Myometrial cell (primary cell): ENCODE measurements around the gene BRMS1L. TPM values are rescaled to one million over a fixed set of nuclear protein-coding genes. Genes with fewer than 3 reads are reported as not detected.

Experiments
- total RNA-seq: library from RNA; depleted of rRNA; stranded (reverse); fragments of >200 nt; gene quantifications from 2 replicates; pipeline ENCODE4 v1.2.3, GENCODE V29; 2015

Gene BRMS1L
- 1.7 and 3.0 TPM in 2 replicates for total RNA-seq

GRCh38 chr14:35826218-35826951 is at the start of gene BRMS1L:
Gene BRMS1L (plus strand): TSS chr14:35826338. CDS start chr14:35826517, 179 bp downstream.

GRCh38 chr14:35808638-35809563 is 17.2 kb upstream of the BRMS1L start, which contains the start of gene RALGAPA1:
Gene RALGAPA1 (minus strand): TSS chr14:35809295. CDS start chr14:35808835, 460 bp downstream.

Other genes with a start within 250 kb of the BRMS1L start
- 6.3 and 10.5 TPM in 2 replicates for gene RALGAPA1, start 17.0 kb upstream of the BRMS1L start, total RNA-seq